ENCODE data around the gene DPM2. TPM values are rescaled to one million over a fixed set of nuclear protein-coding genes. Genes with fewer than 3 reads are reported as not detected.
A peak's percentile ranks its signal among the peaks of the same experiment; 100 is the strongest.

DPM2 gene
- total RNA-seq, 1 experiment from 2014 or later: 56.1 TPM

GRCh38 chr9:127982912-127983311, 45.3 kb upstream of the DPM2 start:
- peaks cover 35% of the 10 kb centered on the region for H3K4me1 Mint-ChIP-seq
- DNase-seq (ENCODE audit: low spot score) (no peak), ATAC-seq (no peak)
- no peaks in the 10 kb centered on the region for H3K9me3 Mint-ChIP-seq
- no peaks in the 10 kb centered on the region for H3K36me3 Mint-ChIP-seq
- no peak for TF ChIP-seq FOXK1 (CRISPR knock-in tag; IDR thresholded peaks at IDR 0.05)
- no peak for TF ChIP-seq ATF1 (CRISPR knock-in tag; IDR thresholded peaks at IDR 0.05)
- no peak for TF ChIP-seq MLX (CRISPR knock-in tag; IDR thresholded peaks at IDR 0.05)
- TF ChIP-seq MXD4 (CRISPR knock-in tag; IDR thresholded peaks at IDR 0.05; ENCODE audit: borderline replicate concordance): no peak
- TF ChIP-seq ZBTB21 (CRISPR knock-in tag; IDR thresholded peaks at IDR 0.05; ENCODE audit: borderline replicate concordance): no peak
- no peak for TF ChIP-seq ELF4 (CRISPR knock-in tag; IDR thresholded peaks at IDR 0.05; ENCODE audit: low read depth)
- no peak for TF ChIP-seq SP1 (CRISPR knock-in tag; conservative IDR thresholded peaks at IDR 0.05)
- TF ChIP-seq ZNF138 (CRISPR knock-in tag; conservative IDR thresholded peaks at IDR 0.05): no peak
- no peak for TF ChIP-seq ZMAT4 (CRISPR knock-in tag; IDR thresholded peaks at IDR 0.05)
- no peak for TF ChIP-seq TEAD1 (CRISPR knock-in tag; IDR thresholded peaks at IDR 0.05)
- no peak for TF ChIP-seq CBFB (CRISPR knock-in tag; IDR thresholded peaks at IDR 0.05; ENCODE audit: low read depth)
- TF ChIP-seq KAT7 (CRISPR knock-in tag; IDR thresholded peaks at IDR 0.05; ENCODE audit: borderline replicate concordance): no peak
- no peak for TF ChIP-seq NR1H2 (CRISPR knock-in tag; IDR thresholded peaks at IDR 0.05)
- TF ChIP-seq RELA (CRISPR knock-in tag; IDR thresholded peaks at IDR 0.05; ENCODE audit: borderline replicate concordance): no peak
- no peak for TF ChIP-seq ARID4B (CRISPR knock-in tag; IDR thresholded peaks at IDR 0.05; ENCODE audit: borderline replicate concordance)
- TF ChIP-seq GABPB1 (CRISPR knock-in tag; IDR thresholded peaks at IDR 0.05): no peak
- H3K4me3 Mint-ChIP-seq: no peak overlapping the region
- POLR2A ChIA-PET: no interaction called here
- H3K27ac Mint-ChIP-seq: peak overlapping the region; percentile 78
- H3K27me3 Mint-ChIP-seq (ENCODE audit: low read depth): no peaks in the 10 kb centered on the region
- CTCF ChIA-PET: interaction anchor here (1.2 to 14.8 kb wide), 2 partner anchors 27 to 40 kb away, joined by 3 to 156 read pairs; no protein-coding TSS in a partner anchor

GRCh38 chr9:127981559-127982121, 44.0 kb upstream of the DPM2 start:
- H3K36me3 Mint-ChIP-seq: no peaks in the 10 kb centered on the region
- TF ChIP-seq TEAD1 (CRISPR knock-in tag; IDR thresholded peaks at IDR 0.05): no peak
- no peak for TF ChIP-seq ZNF532 (CRISPR knock-in tag; IDR thresholded peaks at IDR 0.05; ENCODE audit: borderline replicate concordance)
- TF ChIP-seq HMGXB4 (CRISPR knock-in tag; IDR thresholded peaks at IDR 0.05): no peak
- no peak for TF ChIP-seq ZNF317 (CRISPR knock-in tag; IDR thresholded peaks at IDR 0.05; ENCODE audit: borderline replicate concordance, low read depth)
- TF ChIP-seq NR2C2 (CRISPR knock-in tag; IDR thresholded peaks at IDR 0.05): no peak
- TF ChIP-seq ZNF396 (CRISPR knock-in tag; IDR thresholded peaks at IDR 0.05; ENCODE audit: borderline replicate concordance): no peak
- no peak for TF ChIP-seq ATF1 (CRISPR knock-in tag; IDR thresholded peaks at IDR 0.05)
- TF ChIP-seq NFE2L1 (CRISPR knock-in tag; IDR thresholded peaks at IDR 0.05): no peak

More at GRCh38 chr9:127981559-127982121, 44.0 kb upstream of the DPM2 start:
- H3K4me3 Mint-ChIP-seq: peak overlapping the region; percentile 71
- H3K27me3 Mint-ChIP-seq (ENCODE audit: low read depth): no peaks in the 10 kb centered on the region
- peak overlapping the region; percentile 97 for H3K27ac Mint-ChIP-seq
- ChIA-PET POLR2A (interaction anchor here (0.5 to 1.4 kb wide), 5 partner anchors 14 to 472 kb away, joined by 3 to 4 read pairs (median 3); no protein-coding TSS in a partner anchor), CTCF (interaction anchor here (1.3 to 14.8 kb wide), 3 partner anchors 39 to 136 kb away, joined by 4 to 156 read pairs (median 6); no protein-coding TSS in a partner anchor)
- ATAC-seq (no peak), DNase-seq (ENCODE audit: low spot score) (no peak)
- peaks cover 47% of the 10 kb centered on the region for H3K4me1 Mint-ChIP-seq
- H3K9me3 Mint-ChIP-seq: no peaks in the 10 kb centered on the region
